PC-9 (cell line): ENCODE data around the gene FAM3D.

Experiments
- CTCF ChIP-seq: fragments of 200-600 bp; sonication (generic); conservative IDR thresholded peaks from 2 replicates; pipeline ENCODE4 v1.6.1; 2017; ENCODE audit warnings: mixed run types, antibody characterized with exemption, mild to moderate bottlenecking, moderate library complexity
- EZH2 ChIP-seq: fragments of 200-600 bp; sonication (generic); IDR thresholded peaks from 2 replicates; pipeline ENCODE4 v1.8.0; 2017; ENCODE audit warnings: antibody characterized with exemption, low read depth

- TF ChIP-seq CTCF (no peak), EZH2 (no peak)
Observed at GRCh38 chr3:58668247-58668646, 1.7 kb upstream of the FAM3D start.
